ENCODE results near the gene LONRF3. TPM values are rescaled to one million over a fixed set of nuclear protein-coding genes. Genes with fewer than 3 reads are reported as not detected.

Gene LONRF3
- total and polyA plus RNA-seq, 2 of the 8 experiments (the other 6 are each of a cell fraction or from before 2014, with no cell fraction given): 0.11 TPM; not detected in 1

DNA sequence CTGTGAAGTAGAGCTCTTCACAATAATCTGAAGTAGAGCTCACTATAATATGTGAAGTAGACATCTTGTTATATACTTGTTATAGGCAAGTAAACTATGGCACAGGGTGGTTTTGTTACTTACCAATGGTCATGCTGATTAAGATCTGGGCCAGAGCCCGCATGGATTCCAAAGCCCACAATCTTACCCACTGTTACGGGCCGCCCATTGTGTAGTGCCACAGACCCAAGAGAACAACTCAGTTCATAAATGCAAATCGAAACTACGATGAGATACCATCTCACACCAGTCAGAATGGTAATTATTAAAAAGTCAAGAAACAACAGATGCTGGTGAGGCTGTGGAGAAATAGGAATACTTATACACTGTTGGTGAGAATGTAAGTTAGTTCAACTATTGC, 51.5 kb downstream of the LONRF3 start:
- CTCF ChIA-PET (ENCODE audit: partially characterized antibody): interaction anchor here (0.7 to 1.4 kb wide), 5 partner anchors 9 to 155 kb away, joined by 3 read pairs; no protein-coding TSS in a partner anchor
- no peak for TF ChIP-seq SP1 (IDR thresholded peaks at IDR 0.05; ENCODE audit: low read depth, low read length)

More for the DNA sequence above, 51.5 kb downstream of the LONRF3 start:
- H3K4ac ChIP-seq (replicated peaks; ENCODE audit: insufficient read length, low read depth, low read length): no peak overlapping the region
- H4K5ac ChIP-seq (ENCODE audit: insufficient read length, low read depth, low read length): no peak overlapping the region
- H2AK5ac ChIP-seq (ENCODE audit: low read depth, low read length): no peak overlapping the region
- FAIRE-seq: no peak
- no peak overlapping the region for H2BK5ac ChIP-seq (ENCODE audit: low read depth, low read length)
- H2BK120ac ChIP-seq (replicated peaks; ENCODE audit: low read depth, low read length): no peak overlapping the region
- H2BK20ac ChIP-seq (ENCODE audit: low read length): no peak overlapping the region
- H4K8ac ChIP-seq (ENCODE audit: extremely low read depth, insufficient read depth, low read length): no peak overlapping the region
- no peak overlapping the region for H3K14ac ChIP-seq (ENCODE audit: insufficient read length)
- no peak overlapping the region for H4K91ac ChIP-seq (replicated peaks; ENCODE audit: insufficient read length, low read length)
- H3K9ac ChIP-seq (replicated peaks in 1 of 4; ENCODE audit: extremely low read depth in 1 of 4, low read depth in 3 of 4, low read length in 3 of 4): no peak overlapping the region
- no peaks in the 10 kb centered on the region for H3K23me2 ChIP-seq (ENCODE audit: low read depth, low read length)
- H3K36me3 ChIP-seq (ENCODE audit: control insufficient read depth in 2 of 4, insufficient read depth in 4 of 4, low read length in 3 of 4): no peaks in the 10 kb centered on the region
- H3K56ac ChIP-seq (replicated peaks; ENCODE audit: insufficient read length, low read depth, low read length): no peak overlapping the region
- H3K79me2 ChIP-seq (ENCODE audit: control insufficient read depth in 1 of 2, insufficient read depth in 2 of 2, low read length in 2 of 2): no peaks in the 10 kb centered on the region
- no peak overlapping the region for H3K27ac ChIP-seq (ENCODE audit: low read depth, low read length)
- no peaks in the 10 kb centered on the region for H3K27me3 ChIP-seq (replicated peaks in 1 of 4; ENCODE audit: control insufficient read depth in 3 of 4, extremely low read depth in 1 of 4, insufficient read depth in 3 of 4, low read length in 3 of 4)
- 92% methylated on average over 5 of the region's 5 CpGs; no CpG with 5 or more reads in 1 of the 2 experiments for WGBS, 2 experiments (ENCODE audit: extremely low coverage in 1 of 2, insufficient coverage in 1 of 2, insufficient read length in 1 of 2, insufficient replicate concordance in 2 of 2, low coverage in 1 of 2, low lambda C conversion rate in 2 of 2, missing lambda C conversion rate in 1 of 2)
- no peak overlapping the region for H3K18ac ChIP-seq (ENCODE audit: extremely low read depth, low read length)
- no peak overlapping the region for H2AFZ ChIP-seq (ENCODE audit: low read length)
- H3K4me2 ChIP-seq (ENCODE audit: insufficient read depth in 1 of 2, low read depth in 2 of 2, low read length in 2 of 2): no peak overlapping the region
- H3K4me1 ChIP-seq (replicated peaks in 1 of 4; ENCODE audit: control insufficient read depth in 3 of 4, insufficient read depth in 4 of 4, low read length in 3 of 4): no peaks in the 10 kb centered on the region
- no peaks in the 10 kb centered on the region for H4K20me1 ChIP-seq (replicated peaks in 1 of 2; ENCODE audit: control insufficient read depth in 1 of 2, insufficient read depth in 2 of 2, low read length in 2 of 2)
- H3K79me1 ChIP-seq (ENCODE audit: low read depth, low read length): no peaks in the 10 kb centered on the region
- H2BK15ac ChIP-seq (ENCODE audit: low read length): no peak overlapping the region
- H2BK12ac ChIP-seq (ENCODE audit: low read depth, low read length): no peak overlapping the region
- POLR2A ChIA-PET (ENCODE audit: partially characterized antibody): no interaction called here
- peaks cover 0 to 7% of the 10 kb centered on the region in 2 experiments; a peak in 1 of 4 replicates for H3K9me3 ChIP-seq (ENCODE audit: insufficient read depth in 2 of 2, low read depth in 1 of 2, low read length in 1 of 2)
- DNase-seq (ENCODE audit: low read depth in 1 of 2, low spot score in 2 of 2): no peak
- H3K23ac ChIP-seq (ENCODE audit: insufficient read length): no peak overlapping the region
- H3K4me3 ChIP-seq (ENCODE audit: extremely low read depth in 1 of 4, insufficient read depth in 2 of 4, low read depth in 3 of 4, low read length in 4 of 4): no peak overlapping the region
